Measurements from ENCODE around the gene PPP6R3. TPM values are rescaled to one million over a fixed set of nuclear protein-coding genes. Genes with fewer than 3 reads are reported as not detected.
"Not testable (repeated sequence)": the region's sequence is repeated elsewhere in the genome, so short reads cannot be mapped to it uniquely, and the experiment has no call there.

The PPP6R3 gene
- total RNA-seq, 2 experiments from 2014 or later: 95.4 to 103 TPM

DNA sequence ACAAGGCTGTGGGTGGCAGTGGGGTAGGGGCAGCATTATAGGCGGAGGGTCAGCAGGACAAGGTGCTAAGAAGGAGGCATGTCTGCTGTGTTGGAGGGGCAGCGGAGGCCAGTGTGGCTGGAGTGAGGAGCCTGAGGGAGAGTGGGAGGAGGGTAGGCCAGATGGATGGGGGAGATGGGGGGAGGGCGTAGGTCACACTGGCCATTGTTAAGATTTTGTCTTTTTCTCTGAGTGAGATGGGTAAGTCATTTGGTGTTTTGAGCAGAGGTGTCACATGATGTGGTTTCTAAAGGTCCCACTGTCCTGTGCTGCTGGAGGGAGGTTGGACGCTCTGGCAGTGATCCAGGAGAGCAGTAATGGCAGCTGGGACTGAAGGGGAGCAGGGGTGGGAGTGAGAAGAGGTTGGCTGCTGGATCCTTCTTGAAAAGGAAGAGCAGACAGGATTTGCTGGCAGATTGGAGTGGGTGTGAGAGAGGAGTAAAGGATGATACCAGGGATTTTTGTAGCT, 9.8 kb downstream of the PPP6R3 start:
- Mint-ChIP-seq H3K4me1 (ENCODE audit: low read depth) (peaks cover 83% of the 10 kb centered on the region), H3K4me3 (no peak overlapping the region), H3K9me3 (peaks cover 2% of the 10 kb centered on the region), H3K27me3 (no peaks in the 10 kb centered on the region), H3K36me3 (ENCODE audit: low read depth) (peaks cover 49% of the 10 kb centered on the region), H3K27ac (peak overlapping the region; percentile 58)
- DNase-seq: peak; percentile 12
- no peak for ATAC-seq
- intact Hi-C loops (cut with micrococcal nuclease): no loop called here
- CTCF ChIA-PET: no interaction called here
- TF ChIP-seq CTCF (IDR thresholded peaks at IDR 0.05): no peak
- POLR2A ChIA-PET: interaction anchor here (1.2 to 1.4 kb wide), 2 partner anchors 8 to 11 kb away, joined by 4 to 6 read pairs; no protein-coding TSS in a partner anchor

GRCh38 chr11:68471360-68472340, 11.1 kb downstream of the PPP6R3 start:
- CTCF ChIA-PET: no interaction called here
- no peak for TF ChIP-seq CTCF (IDR thresholded peaks at IDR 0.05)
- Mint-ChIP-seq H3K27me3 (no peaks in the 10 kb centered on the region), H3K4me3 (peak overlapping the region; percentile 62), H3K27ac (peak overlapping the region; percentile 86), H3K36me3 (ENCODE audit: low read depth) (peaks cover 52% of the 10 kb centered on the region), H3K9me3 (peaks cover 2% of the 10 kb centered on the region), H3K4me1 (ENCODE audit: low read depth) (peaks cover 75% of the 10 kb centered on the region)
- peak; percentile 78 for DNase-seq
- POLR2A ChIA-PET: interaction anchor here (1.4 kb wide), 1 partner anchor 9 kb away, joined by 6 read pairs; no protein-coding TSS in a partner anchor
- intact Hi-C loops (cut with micrococcal nuclease): no loop called here
- peak; percentile 74 for ATAC-seq

- H3K9me3 Mint-ChIP-seq: peaks cover 2% of the 10 kb centered on the region
- ChIA-PET CTCF (interaction anchor here (1.2 to 1.5 kb wide), 2 partner anchors 34 to 111 kb away, joined by 4 read pairs; no protein-coding TSS in a partner anchor), POLR2A (no interaction called here)
- H3K4me1 Mint-ChIP-seq (ENCODE audit: low read depth): peaks cover 75% of the 10 kb centered on the region
- DNase-seq (no peak), ATAC-seq (no peak)
- H3K27ac Mint-ChIP-seq: peak overlapping the region; percentile 86
- intact Hi-C loops (cut with micrococcal nuclease): no loop called here
- no peak for TF ChIP-seq CTCF (IDR thresholded peaks at IDR 0.05)
- H3K36me3 Mint-ChIP-seq (ENCODE audit: low read depth): peaks cover 58% of the 10 kb centered on the region
- no peaks in the 10 kb centered on the region for H3K27me3 Mint-ChIP-seq
- no peak overlapping the region for H3K4me3 Mint-ChIP-seq
These were observed 12.2 kb downstream of the PPP6R3 start for GRCh38 chr11:68472778-68473177.

- H3K4me1 Mint-ChIP-seq (ENCODE audit: low read depth): peaks cover 69% of the 10 kb centered on the region
- peak overlapping the region; percentile 86 for H3K27ac Mint-ChIP-seq
- CTCF ChIA-PET: interaction anchor here (0.6 to 1.5 kb wide), 3 partner anchors 32 to 111 kb away, joined by 3 to 4 read pairs (median 4); no protein-coding TSS in a partner anchor
- no peak overlapping the region for H3K4me3 Mint-ChIP-seq
- H3K9me3 Mint-ChIP-seq: peaks cover 2% of the 10 kb centered on the region
- intact Hi-C loops (cut with micrococcal nuclease): no loop called here
- no peaks in the 10 kb centered on the region for H3K27me3 Mint-ChIP-seq
- POLR2A ChIA-PET: interaction anchor here (0.7 kb wide), 1 partner anchor 90 kb away, joined by 4 read pairs; no protein-coding TSS in a partner anchor
- ATAC-seq (no peak), DNase-seq (no peak)
- no peak for TF ChIP-seq CTCF (IDR thresholded peaks at IDR 0.05)
- peaks cover 62% of the 10 kb centered on the region for H3K36me3 Mint-ChIP-seq (ENCODE audit: low read depth)
These were observed 13.1 kb downstream of the PPP6R3 start for GRCh38 chr11:68473693-68474092.

DNA sequence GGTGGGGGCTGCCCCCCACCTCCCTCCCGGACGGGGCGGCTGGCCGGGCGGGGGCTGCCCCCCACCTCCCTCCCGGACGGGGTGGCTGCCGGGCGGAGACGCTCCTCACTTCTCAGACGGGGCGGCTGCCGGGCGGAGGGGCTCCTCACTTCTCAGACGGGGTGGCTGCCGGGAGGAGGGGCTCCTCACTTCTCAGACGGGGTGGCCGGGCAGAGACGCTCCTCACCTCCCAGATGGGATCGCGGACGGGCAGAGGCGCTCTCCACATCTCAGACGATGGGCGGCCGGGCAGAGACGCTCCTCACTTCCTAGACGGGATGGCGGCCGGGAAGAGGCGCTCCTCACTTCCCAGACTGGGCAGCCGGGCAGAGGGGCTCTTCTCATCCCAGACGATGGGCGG, 15.1 kb downstream of the PPP6R3 start:
- DNase-seq; ATAC-seq; POLR2A ChIA-PET; H3K27me3 Mint-ChIP-seq; CTCF ChIA-PET; intact Hi-C loops (cut with micrococcal nuclease); H3K27ac Mint-ChIP-seq; H3K4me3 Mint-ChIP-seq; H3K9me3 Mint-ChIP-seq: not testable (repeated sequence)
- Mint-ChIP-seq H3K4me1 (ENCODE audit: low read depth) (peaks cover 67% of the 10 kb centered on the region), H3K36me3 (ENCODE audit: low read depth) (peaks cover 73% of the 10 kb centered on the region)

All from activated CD8-positive, alpha-beta T cell treated with anti-CD3 and anti-CD28 coated beads for 36 hours (primary cell).